GM12865 (cell line): ENCODE data around the gene ZNF639.

Experiments used
- DNase-seq: peaks from one replicate; pipeline ENCODE4 v3.0.0; 2010; ENCODE audit warnings: low read depth
- H3K4me3 ChIP-seq: 2 replicates; pipeline ENCODE4 v1.5.1; 2011; ENCODE audit warnings: mild to moderate bottlenecking, low read depth, low read length, control low read depth
- TF ChIP-seq, protein P1 (sequence below): IDR thresholded peaks from 2 replicates; pipeline ENCODE4 v1.5.1; 2011; ENCODE audit warnings: low read length, control low read depth, low read depth, inconsistent platforms; ENCODE audit not compliant: insufficient read depth; ENCODE audit errors: missing control alignments

ZNF639 gene

DNA sequence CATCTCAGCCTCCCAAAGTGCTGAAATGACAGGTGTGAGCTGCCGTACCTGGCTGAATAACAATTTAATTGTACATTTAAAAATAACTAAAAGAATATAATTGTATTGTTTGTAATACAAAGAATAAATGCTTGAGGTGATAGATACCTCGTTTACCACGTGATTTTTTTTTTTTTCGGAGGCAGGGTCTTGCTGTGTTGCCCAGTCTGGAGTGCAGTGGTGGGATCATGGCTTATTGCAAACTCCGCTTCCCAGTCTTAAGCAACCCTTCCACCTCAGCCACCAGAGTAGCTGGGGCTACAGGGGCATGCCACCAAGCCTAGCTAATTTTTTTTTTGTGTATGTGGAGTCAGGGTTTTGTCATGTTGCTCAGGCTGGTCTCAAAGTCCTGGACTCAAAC, 40.5 kb downstream of the ZNF639 start:
- DNase-seq = no peak
- TF ChIP-seq, protein P1, sequence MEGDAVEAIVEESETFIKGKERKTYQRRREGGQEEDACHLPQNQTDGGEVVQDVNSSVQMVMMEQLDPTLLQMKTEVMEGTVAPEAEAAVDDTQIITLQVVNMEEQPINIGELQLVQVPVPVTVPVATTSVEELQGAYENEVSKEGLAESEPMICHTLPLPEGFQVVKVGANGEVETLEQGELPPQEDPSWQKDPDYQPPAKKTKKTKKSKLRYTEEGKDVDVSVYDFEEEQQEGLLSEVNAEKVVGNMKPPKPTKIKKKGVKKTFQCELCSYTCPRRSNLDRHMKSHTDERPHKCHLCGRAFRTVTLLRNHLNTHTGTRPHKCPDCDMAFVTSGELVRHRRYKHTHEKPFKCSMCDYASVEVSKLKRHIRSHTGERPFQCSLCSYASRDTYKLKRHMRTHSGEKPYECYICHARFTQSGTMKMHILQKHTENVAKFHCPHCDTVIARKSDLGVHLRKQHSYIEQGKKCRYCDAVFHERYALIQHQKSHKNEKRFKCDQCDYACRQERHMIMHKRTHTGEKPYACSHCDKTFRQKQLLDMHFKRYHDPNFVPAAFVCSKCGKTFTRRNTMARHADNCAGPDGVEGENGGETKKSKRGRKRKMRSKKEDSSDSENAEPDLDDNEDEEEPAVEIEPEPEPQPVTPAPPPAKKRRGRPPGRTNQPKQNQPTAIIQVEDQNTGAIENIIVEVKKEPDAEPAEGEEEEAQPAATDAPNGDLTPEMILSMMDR = no peak
- H3K4me3 ChIP-seq = no peak overlapping the region

DNA sequence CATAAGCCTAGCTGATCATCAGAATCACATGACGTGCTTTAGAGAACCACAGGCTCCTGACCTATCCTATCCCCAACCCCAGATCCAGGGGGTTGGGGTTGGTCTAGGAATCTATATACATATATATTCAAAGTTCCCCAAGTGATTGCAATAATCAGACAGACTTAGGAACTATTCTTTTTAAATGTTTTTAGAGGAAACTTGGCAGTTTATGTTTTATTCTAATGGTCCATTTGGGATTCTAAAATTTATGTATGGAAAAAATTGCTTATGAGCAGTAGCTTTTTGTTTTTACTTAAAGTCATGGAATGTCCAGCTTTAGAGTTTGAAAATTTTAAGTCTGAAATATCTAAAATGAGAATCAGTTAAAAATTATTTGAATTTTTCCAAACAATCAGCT, 46.8 kb downstream of the ZNF639 start:
- no peak overlapping the region for H3K4me3 ChIP-seq
- TF ChIP-seq, protein P1 = no peak
- no peak for DNase-seq

DNA sequence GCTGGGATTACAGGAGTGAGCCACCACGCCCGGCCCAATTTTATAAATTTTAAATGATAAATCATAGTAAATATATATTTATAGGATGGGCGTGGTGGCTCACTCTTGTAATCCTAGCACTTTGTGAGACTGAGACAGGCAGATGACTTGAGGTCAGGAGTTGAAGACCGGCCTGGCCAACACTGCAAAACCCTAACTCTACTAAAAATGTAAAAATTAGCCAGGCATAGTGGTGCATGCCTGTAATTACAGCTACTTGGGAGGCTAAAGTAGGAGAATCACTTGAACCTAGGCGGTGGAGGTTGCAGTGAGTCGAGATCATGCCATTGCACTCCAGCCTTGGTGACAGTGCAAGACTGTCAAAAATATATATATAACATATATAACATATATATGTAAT, 51.1 kb downstream of the ZNF639 start:
- no peak for DNase-seq
- H3K4me3 ChIP-seq = no peak overlapping the region
- TF ChIP-seq, protein P1 = no peak

DNA sequence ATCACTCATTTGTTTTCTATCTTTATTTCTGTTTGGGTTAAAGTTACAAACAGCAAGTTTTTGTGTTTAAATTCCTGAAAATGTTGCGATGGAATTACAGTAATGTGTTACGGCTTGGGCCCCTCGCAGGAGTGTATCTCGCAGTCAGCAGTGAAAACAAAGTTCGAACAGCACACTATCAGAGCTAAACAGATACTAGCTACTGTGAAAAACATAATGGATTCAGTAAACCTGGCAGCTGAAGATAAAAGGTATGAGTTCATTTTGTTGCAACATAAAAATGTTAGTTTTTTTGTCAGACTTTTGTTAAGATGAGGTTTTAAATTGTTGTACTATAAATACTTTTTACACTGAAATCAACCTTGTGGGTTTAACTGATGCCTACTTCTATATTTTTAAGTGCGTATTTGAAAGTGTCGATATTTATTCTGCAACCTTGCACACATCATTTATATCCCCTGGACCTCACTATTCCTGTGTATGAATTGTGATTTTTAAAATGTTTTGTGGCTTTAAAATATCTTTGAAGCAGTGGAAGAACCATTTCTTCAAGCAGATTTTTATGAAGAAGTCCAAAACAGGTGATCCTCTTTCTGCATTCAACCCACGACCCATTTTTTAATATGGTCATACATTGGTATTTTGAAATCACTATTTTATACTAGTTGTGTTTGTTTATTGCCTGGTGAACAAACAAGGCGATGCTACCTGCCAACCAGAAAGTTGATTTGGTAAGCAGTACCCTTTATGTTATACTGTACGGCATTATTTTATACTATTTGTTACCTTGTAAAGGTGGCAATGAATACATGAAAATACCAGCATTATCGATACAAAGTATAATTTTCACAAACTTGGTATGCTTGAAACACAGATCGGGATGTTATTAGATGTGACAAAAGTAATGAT, 52.5 kb downstream of the ZNF639 start:
- TF ChIP-seq, protein P1 = no peak
- no peak for DNase-seq

DNA sequence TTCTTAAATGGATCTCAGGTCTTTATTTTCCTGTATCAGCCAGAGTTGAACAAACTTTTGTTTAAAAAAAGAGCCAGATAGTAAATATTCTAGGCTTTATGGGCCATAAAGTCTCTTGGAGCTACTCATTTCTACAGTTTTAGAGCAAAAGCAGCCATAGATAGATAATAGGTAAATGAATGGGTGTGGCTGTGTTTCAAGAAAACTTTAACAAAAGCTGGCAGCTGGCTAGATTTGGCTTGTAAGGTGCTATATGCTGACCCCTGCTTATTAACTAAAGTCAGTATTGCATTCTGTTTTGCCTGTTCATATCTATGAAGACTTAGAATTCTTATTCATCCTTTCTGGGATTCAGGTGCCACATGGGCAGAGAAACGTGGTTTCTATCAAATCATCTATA, 53.6 kb downstream of the ZNF639 start:
- TF ChIP-seq, protein P1 = no peak
- H3K4me3 ChIP-seq = no peak overlapping the region
- DNase-seq = no peak

More for the DNA sequence above, 52.5 kb downstream of the ZNF639 start:
- H3K4me3 ChIP-seq = no peak overlapping the region
